ENCODE results near the gene PTPRZ1. TPM values are rescaled to one million over a fixed set of nuclear protein-coding genes. Genes with fewer than 3 reads are reported as not detected.

Gene PTPRZ1
- total RNA-seq (10 to 100 TPM in 1 of 2 donors, 1 to 10 TPM in 1; 4.0 to 11.6 TPM), polyA plus RNA-seq (1 to 10 TPM; 1.1 to 1.7 TPM)
- long read RNA-seq, donor 1, partial matches to known transcripts: 0 of 3 reads
- long read RNA-seq, donor 1, other reads (novel, unspliced or antisense): 0 of 3 reads
- long read RNA-seq, donor 2: 0 reads
- long read RNA-seq, donor 3, partial matches to known transcripts: 0 of 2 reads
- long read RNA-seq, donor 3, other reads (novel, unspliced or antisense): 0 of 2 reads
- long read RNA-seq, donor 4, partial matches to known transcripts: 10 of 10 reads
- long read RNA-seq, donor 4, other reads (novel, unspliced or antisense): 0 of 10 reads
- long read RNA-seq, donor 5, partial matches to known transcripts: 29 of 31 reads
- long read RNA-seq, donor 5, other reads (novel, unspliced or antisense): 0 of 31 reads

GRCh38 chr7:121872831-121873288, at the start of gene PTPRZ1:
Gene PTPRZ1, plus strand, starts transcription at chr7:121873161. Its CDS starts 339 bp downstream, at chr7:121873500.
- Histone ChIP-seq H3K27ac (ENCODE audit: low read depth in 1 of 2, low read length in 1 of 2) (no peak within 1 kb of the TSS), H3K4me3 (peak within 1 kb of the TSS; percentile 35), H3K27me3 (ENCODE audit: control insufficient read depth in 3 of 3, insufficient read depth in 3 of 3, low read length in 2 of 3) (peaks cover 0 to 16% (median 7%) of the 10 kb centered on the region in 3 donors), H3K4me1 (ENCODE audit: control insufficient read depth in 5 of 5, insufficient read depth in 5 of 5, low read length in 5 of 5) (peaks cover 0 to 6% (median 0%) of the 10 kb centered on the region in 5 donors), H3K36me3 (ENCODE audit: control insufficient read depth in 4 of 4, insufficient read depth in 4 of 4, low read length in 4 of 4) (no peaks in the 10 kb centered on the region), H3K9me3 (ENCODE audit: control insufficient read depth in 4 of 4, insufficient read depth in 3 of 4, low read length in 3 of 4) (no peaks in the 10 kb centered on the region), H3K9ac (ENCODE audit: insufficient read depth in 1 of 2, low read length in 2 of 2) (peak within 1 kb of the TSS; percentile 55 to 73)
- 0 to 2% methylated on average over 29 to 49 of the region's 49 CpGs for WGBS, 2 donors
- ATAC-seq (ENCODE audit: insufficient read depth, low FRiP score) (peak; percentile 74), DNase-seq (peak; percentile 67 to 81 (median 73))
- TF ChIP-seq CTCF (IDR thresholded peaks at IDR 0.05; ENCODE audit: control extremely low read depth, extremely low read depth): no peak

GRCh38 chr7:121824276-121824675, 48.7 kb upstream of the PTPRZ1 start:
- WGBS, 2 donors: 78 to 81% methylated on average over 1 of the region's 1 CpG
- Histone ChIP-seq H3K4me1 (ENCODE audit: control insufficient read depth in 5 of 5, insufficient read depth in 5 of 5, low read length in 5 of 5) (no peaks in the 10 kb centered on the region), H3K9ac (ENCODE audit: insufficient read depth in 1 of 2, low read length in 2 of 2) (no peak overlapping the region), H3K27ac (ENCODE audit: low read depth in 1 of 2, low read length in 1 of 2) (no peak overlapping the region), H3K27me3 (ENCODE audit: control insufficient read depth in 3 of 3, insufficient read depth in 3 of 3, low read length in 2 of 3) (no peaks in the 10 kb centered on the region), H3K36me3 (ENCODE audit: control insufficient read depth in 4 of 4, insufficient read depth in 4 of 4, low read length in 4 of 4) (no peaks in the 10 kb centered on the region), H3K9me3 (ENCODE audit: control insufficient read depth in 4 of 4, insufficient read depth in 3 of 4, low read length in 3 of 4) (no peaks in the 10 kb centered on the region), H3K4me3 (no peak overlapping the region)
- TF ChIP-seq CTCF (IDR thresholded peaks at IDR 0.05; ENCODE audit: control extremely low read depth, extremely low read depth): no peak
- DNase-seq: no peak
- no peak for ATAC-seq (ENCODE audit: insufficient read depth, low FRiP score)

GRCh38 chr7:121831351-121831750, 41.6 kb upstream of the PTPRZ1 start:
- peak in 1 of 3 donors; percentile 11 for DNase-seq
- Histone ChIP-seq H3K4me1 (ENCODE audit: control insufficient read depth in 5 of 5, insufficient read depth in 5 of 5, low read length in 5 of 5) (peaks cover 0 to 3% (median 0%) of the 10 kb centered on the region in 5 donors), H3K9ac (ENCODE audit: insufficient read depth in 1 of 2, low read length in 2 of 2) (no peak overlapping the region), H3K27ac (ENCODE audit: low read depth in 1 of 2, low read length in 1 of 2) (no peak overlapping the region), H3K36me3 (ENCODE audit: control insufficient read depth in 4 of 4, insufficient read depth in 4 of 4, low read length in 4 of 4) (no peaks in the 10 kb centered on the region), H3K4me3 (no peak overlapping the region), H3K9me3 (ENCODE audit: control insufficient read depth in 4 of 4, insufficient read depth in 3 of 4, low read length in 3 of 4) (no peaks in the 10 kb centered on the region), H3K27me3 (ENCODE audit: control insufficient read depth in 3 of 3, insufficient read depth in 3 of 3, low read length in 2 of 3) (no peaks in the 10 kb centered on the region)
- no peak for ATAC-seq (ENCODE audit: insufficient read depth, low FRiP score)
- 67% methylated on average over 3 of the region's 3 CpGs for WGBS, 2 donors
- no peak for TF ChIP-seq CTCF (IDR thresholded peaks at IDR 0.05; ENCODE audit: control extremely low read depth, extremely low read depth)

All from lung (tissue), 16 donors.